Effector CD4-positive, alpha-beta T cell (primary cell): ENCODE measurements around the gene AUH.

ENCODE experiments used
- DNase-seq: peaks from one replicate; pipeline ENCODE4 v3.0.0-alpha.2; 2020

AUH gene

DNA sequence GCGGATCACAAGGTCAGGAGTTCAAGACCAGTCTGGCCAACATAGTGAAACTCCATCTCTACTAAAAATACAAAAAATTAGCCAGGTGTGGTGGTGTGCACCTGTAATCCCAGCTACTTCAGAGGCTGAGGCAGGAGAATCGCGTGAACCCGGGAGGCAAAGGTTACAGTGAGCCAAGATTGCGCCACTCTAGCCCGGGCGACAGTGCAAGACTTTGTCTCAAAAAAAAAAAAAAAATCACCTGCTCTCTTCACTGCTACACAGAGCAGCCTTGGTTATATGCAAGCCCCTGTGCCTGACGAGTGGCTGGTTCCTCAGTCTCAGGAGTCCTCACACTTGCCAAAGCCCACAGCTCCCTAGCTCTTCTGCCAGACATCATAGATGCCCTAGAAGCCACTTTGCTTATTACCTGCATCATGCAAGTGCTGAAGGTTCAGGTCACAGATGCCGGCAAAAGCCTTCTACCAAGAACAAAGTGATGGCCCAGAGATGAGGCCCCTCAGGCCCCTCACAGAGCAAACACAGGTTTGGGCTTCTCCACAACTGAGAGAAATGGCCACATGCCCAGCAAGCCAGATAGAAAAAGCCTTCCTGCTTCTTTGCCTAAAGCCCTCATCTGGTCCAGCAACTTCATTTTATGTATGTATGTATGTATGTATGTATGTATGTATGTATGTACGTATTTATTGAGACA, 176.4 kb downstream of the AUH start:
- no peak for DNase-seq

DNA sequence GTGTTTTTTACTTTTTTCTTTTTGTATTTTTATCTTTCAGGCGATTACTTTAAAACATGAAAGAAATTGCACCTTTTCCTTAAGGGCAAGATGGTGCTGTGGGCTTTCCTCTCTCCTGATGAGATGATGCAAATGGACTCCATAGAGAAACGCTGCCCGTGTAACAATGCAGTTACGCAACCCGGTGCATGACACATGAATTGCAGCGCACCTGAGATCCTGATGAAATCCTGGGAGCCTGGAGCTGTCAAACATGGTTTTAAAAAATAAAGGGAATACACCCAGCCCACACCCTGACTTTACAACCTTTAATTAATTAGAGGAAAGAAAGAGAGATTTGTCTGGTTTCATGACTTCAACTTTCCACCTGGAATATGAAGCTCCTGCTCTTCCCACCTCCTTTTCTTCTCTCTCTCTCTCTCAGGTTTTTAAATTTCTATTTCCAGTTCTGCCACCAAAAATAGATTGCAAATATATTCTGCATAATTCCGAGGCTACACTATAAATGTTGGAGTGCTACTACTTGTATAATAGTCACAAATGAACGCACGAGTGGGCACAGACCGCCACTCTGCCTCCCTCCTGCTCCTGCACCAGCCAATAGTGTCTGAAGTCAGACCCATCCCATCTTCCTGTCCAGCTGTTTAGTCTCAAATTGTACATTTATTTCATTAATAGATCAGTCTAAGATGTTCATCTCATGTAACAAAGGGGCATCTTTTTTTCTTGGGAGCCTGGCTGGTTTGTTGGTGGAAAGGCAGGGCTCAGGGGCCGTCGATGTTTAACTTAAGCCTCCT, 179.1 kb downstream of the AUH start:
- DNase-seq: no peak

DNA sequence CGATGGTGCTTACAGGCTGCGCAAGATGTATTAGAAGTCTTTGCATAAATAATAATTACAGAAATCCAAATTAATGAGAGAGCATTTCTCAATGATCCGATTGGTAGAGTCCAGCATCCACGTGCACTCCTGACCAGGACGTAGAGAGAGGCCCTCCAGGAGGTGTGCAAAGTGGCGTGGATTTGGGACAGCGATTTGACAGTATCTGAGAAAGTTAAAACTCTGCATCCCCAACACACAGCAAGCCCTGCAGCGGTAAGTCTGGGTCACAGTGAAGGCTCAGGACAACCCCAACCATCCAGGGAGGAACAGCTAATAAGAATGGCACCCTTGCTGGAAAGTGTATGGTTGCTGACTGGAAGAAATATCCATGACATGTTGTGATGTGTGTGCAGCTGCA, 180.2 kb downstream of the AUH start:
- no peak for DNase-seq

DNA sequence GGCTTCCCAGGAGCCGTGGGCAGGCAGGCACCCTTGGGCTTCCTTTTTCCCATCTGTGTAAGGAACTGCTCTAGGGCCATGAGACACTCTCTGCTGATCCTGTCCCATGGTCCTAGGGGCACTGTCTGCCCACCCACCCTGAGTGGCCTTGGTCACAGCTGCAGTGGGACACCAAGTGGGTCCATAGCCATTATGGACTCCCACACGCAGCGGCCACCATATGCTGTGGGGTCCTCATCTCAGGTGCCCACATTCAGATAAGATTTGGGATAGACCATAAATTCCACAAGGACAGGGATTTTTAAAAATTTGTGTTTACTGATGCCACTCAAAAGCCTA, 180.8 kb downstream of the AUH start:
- no peak for DNase-seq

DNA sequence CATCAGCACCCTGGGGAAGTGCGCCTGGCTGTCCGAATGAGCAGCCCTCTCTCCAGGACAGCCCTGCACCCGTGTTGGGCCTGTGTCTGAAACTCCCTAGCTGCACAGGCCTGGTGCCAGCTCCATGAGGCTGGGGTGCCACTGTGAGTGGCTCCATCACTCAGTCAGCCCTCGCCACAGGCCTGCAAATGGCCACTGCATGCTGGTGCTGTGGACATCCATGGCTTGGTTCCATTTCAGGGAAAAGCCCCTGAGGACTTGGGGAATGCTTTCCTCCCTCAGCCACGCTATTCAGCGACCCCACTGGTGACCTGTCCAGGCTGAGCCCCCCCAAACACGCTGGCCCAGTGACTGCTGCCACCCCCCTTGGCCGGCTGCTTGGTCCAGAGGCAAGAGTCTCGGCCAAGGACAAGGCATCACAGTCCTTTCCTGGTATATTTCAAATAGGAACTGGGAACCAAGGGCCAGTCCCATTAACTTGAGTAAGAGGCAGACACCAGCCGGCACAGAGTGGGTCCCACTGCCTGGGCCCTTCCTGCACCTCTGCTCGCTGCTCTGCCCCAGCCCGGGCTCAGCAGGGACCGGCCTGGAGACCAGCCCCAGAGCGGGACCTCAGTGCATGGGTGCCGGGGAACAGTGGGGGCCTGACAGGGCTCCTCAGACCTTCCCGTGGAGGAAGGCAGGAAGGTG, 181.3 kb downstream of the AUH start:
- DNase-seq: no peak

DNA sequence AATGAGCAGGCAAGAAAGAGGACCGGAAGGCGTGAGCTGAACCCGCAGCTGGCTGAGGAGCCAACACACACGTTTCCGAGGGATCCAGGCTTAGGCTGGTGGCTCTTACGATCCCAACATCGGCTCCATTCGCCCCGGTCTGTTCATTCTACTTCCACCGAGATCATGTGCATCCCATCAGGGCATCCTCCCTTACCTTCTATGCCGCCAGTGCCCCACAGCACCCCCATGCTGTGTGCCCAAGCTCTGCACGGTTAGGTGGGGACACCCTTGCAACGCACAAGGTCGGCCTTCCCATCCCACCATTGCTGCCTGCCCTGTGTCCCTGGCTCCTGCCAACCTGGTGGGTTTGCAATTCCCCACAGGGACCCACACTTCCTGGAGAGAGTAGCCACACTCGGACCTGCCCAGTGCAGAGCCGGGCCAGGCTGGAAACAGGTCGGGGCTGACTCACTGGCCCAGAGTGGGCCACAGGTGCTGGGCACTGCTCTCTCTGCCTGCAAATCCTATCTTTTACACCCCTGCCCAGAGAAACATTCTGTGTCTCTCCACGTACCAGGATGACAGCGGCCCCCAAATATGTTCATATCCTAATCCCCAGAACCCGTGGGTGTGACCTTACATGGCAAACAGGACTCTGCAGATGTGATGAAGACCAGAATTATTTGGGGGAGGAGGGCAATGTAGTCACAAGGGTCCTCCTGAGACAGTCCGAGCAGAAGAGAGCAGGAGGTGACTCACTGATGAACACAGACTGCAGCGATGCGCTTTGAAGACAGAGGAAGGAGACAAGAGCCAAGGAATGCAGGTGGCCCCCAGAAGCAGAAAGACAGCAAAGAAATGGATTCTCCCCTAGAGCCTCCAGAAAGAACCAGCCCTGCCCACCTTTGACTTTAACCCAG, 182.2 kb downstream of the AUH start:
- DNase-seq: no peak

DNA sequence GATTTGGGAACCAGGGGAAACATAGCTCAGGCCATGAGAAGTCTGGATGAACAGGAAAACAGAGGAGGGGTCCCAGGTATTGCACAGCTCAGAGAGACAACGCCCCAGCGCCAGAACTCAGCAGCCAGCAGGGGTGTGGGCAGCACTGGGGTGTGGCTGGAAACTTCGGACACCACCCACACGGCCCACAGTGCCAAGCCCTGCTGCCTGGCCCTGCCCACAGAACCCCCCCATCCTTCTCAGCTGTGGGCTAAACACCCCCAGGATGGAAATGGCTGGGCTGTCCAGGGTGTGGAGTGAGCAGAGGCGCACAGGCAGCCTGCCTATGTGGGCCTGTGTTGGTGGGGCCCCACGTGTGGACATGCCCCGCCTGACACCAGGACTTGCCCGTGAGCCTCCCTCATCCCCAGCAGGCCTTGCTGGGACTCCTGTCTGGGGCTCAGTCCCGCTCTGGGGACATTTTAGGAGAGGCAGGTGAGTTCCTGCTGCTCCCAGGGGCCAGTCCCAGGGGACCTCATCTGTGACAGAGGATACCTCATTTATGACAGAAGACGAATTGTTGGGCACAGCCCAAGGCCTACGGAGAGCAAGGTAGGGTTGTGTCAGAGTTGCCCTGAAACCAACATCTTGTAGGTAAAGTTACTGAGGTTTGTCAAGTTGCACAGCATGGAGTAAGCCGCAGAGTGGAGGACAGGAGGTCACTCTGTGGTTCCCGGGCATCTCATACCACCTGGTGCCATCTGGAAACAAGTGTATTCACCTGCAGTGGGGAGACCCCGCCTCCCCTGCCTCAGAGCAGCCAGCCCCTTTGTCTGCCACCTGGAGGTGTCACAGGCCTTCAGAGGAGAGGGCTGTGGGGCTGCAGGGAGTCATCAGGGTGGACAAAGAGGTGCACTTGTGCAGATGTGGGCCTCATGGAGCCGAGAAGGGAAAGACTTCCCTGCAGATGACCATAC, 183.2 kb downstream of the AUH start:
- no peak for DNase-seq

DNA sequence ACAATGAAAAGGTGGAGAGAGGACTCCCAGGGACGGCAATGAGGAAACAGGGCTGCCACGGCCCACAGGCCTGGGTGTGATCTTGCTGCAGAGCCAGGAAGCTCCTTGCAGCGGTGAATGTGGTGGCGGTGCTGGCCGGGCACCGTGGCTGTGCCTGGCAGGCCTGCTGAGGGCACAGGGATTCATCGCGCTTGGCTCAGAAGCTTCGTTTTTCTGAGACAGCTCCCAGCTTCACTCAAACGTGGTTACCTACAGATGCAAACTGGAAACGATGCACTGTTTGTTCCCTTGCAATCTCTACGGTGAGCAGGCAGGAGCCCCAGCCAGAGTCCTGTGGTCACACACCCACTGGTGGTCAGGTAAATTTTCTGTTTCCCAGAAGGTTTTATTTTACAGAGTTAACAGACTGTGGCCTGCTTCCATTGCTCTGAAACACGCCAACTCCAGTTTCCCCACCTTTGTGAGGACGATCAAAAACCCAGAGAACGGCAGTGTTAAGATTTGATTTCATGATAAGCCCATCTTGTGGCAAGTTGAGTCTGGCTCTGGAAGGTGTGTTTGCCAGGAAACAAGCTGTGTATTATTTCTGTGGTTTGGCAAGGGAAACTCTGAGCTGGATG, 183.9 kb downstream of the AUH start:
- DNase-seq: no peak

DNA sequence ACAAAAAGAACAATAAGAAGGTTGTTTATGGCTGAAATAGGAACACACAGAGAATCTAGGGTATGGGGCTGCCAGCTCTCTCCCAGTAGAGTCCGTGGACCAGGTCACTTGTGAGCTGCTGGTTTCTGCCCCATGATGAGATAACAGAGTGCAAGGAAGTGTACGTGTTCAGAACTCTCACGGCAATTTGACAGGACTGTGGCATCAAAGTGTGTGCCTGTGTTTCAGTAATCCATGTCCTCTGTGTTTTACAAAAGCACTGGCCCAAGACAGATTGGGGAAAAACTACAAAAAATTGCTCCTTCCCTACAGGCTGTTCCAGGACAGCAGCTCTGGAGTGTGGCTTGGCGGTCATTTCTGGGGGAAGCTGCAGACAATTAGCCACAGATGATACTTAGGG, 184.6 kb downstream of the AUH start:
- no peak for DNase-seq

DNA sequence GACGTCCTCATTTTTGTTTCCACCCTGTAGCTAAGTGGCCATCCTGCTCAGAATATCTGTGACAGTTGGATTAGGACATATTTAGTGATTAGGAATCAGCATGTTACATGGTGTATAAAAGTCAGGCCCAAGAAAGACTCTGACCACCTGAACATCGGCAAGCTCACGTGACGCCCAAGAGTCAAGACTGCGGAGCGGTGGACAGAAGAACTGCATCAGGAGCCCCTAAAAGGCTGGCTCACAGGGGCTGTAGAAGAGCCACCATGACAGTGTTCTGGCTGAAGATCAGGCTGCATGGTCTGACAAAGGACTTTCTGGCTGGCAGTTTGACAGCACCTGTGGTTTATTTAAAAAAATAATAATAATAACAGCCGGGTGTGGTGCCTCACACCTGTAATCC, 185.3 kb downstream of the AUH start:
- DNase-seq: no peak

DNA sequence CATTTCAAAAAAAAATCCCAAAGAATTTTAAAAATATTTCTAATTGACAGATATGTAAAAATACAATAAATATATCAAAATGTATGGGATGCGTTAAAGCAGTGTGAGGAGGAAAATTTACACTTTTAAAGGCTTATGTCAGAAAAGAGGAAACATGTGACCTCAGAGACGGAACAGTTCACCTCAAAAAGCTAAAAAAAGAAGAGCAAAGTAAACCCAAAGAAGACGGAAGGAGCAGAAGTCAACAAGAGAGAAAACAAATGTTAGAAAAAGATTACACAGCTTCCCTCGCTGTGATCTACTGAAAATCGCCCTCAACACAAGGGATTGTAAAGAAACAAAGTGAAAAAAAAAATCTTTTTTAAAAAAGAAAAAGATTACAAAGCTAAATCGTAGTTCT, 186.9 kb downstream of the AUH start:
- DNase-seq: no peak

DNA sequence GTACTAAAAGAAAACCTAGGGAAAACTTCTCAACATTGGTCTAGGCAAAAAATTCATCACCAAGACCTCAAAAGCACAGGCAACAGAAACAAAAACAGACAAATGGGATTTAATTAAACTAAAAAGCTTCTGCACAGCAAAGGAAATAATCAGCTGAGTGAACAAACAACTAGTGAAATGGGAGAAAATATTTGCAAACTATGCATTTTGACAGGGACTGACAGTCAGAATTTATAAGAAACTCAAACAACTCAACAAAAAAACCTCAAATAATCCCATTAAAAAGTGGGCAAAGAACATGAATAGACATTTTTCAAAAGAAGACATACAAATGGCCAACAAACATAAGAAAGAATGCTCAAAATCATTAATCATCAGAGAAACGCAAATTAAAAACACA, 189.4 kb downstream of the AUH start:
- DNase-seq: no peak

DNA sequence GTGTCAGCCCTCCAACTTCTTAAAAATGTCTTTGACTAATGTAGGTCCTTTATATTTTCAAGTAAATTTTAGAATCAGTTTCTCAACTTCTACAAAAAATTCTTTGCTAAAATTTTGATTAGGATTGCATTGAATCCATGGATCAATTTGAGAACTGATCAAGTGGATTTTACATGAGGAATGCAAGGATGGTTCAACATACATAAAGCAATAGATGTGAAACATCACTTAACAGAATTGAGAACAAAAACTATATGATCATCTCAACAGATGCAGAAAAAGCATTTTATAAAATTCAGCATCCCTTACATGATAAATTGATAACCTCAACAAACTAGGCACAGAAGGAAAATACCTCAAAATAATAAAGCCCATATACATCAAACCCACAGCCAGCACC, 190.8 kb downstream of the AUH start:
- no peak for DNase-seq

DNA sequence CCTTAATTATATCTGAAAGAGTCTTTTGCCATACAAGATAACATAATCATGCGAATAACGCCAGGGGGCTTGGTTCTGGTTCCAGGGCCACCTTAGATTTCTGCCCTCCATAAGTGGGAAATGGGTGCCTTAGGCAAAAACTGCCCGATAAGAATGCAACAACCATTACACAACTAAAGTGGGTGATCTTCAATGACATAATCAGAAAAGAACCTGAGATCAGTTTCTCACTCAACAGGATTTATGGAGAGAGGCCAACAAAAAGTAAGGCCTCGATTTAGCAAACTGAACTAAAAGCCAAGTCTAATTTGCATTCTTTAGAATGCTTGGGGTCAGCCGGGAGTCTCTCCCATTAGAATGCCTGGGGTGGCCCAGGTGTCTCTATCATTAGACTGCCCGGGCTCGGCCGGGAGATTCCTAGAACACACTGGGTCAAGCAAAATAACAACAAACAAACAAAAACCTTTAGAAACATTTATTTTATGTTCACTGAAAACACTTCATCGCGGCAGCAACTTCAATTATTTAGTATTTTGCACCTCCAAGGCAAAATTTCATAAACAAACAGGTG, 194.8 kb downstream of the AUH start:
- no peak for DNase-seq

DNA sequence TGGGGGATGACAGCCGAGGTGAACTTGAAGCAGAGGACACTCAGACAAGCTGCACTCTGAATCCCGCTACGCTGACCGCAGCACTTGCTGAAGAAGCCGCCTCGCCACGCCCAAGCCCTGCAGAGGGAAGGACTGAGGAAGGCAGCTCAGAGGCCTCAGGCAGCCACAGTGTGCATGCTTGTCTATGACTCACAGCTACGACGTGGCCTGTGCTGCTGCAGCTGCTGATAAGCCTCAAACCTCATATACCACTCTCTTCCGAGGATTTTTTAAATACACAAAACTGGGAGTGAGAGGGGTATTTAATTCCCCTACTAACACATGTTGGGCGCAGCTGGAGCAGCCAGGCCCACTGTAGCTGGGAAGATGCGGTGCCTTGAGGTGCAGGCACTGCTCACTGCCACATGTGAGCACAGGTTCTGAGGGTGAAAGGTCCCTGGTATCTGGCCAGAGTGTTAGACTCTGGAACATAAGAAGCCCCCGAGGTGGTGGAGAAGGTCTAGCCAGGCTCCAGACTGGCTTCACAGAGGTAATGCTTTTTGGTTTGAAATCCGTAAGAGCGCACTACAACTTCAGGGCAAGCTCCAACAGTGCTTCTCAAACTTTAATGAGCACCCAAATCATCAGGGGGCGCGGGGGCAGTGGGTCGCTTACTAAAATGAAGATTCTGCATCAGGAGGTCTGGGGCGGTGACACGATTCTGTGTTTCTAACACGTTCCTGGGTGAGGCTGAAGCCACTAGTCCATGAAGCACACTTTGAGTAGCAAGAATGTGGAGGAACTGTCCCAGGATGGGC, 196.8 kb downstream of the AUH start:
- DNase-seq: peak; percentile 23
